ENCODE results near the gene NPLOC4. TPM values are rescaled to one million over a fixed set of nuclear protein-coding genes. Genes with fewer than 3 reads are reported as not detected.
A peak's percentile ranks its signal among the peaks of the same experiment; 100 is the strongest.

Gene NPLOC4
- total and polyA plus RNA-seq, 4 donors = 26.7 to 94.3 (median 70.6) TPM

DNA sequence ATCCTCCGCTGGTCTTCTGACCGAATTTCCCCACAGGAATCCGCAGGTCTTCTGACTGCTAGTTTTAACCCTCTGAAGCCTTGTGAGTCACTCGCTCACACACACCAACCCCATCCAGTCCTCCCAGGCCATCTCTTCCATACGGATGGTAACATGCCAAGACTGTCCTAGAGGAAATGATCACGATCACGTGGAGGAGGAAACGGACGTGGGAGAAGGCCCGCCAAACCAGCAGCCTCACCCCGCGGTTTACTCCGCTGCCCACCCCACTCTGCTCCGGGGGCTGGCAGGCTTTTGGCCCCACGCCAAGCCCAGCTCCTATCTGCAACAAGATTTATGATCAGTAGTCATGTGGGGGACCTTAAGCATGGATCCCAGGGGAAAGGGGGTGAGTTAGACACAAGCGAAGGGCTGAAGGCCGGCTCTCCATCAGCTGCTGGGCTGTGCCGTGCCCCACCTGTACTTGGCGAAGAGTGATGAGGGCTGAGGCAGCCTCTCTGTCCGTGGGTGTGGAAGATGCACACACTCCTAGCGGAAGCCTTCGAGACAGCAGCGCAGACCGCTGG lies 83.2 kb downstream of the NPLOC4 start:
- 19 to 21% methylated on average over 24 of the region's 24 CpGs for WGBS, 2 donors

DNA sequence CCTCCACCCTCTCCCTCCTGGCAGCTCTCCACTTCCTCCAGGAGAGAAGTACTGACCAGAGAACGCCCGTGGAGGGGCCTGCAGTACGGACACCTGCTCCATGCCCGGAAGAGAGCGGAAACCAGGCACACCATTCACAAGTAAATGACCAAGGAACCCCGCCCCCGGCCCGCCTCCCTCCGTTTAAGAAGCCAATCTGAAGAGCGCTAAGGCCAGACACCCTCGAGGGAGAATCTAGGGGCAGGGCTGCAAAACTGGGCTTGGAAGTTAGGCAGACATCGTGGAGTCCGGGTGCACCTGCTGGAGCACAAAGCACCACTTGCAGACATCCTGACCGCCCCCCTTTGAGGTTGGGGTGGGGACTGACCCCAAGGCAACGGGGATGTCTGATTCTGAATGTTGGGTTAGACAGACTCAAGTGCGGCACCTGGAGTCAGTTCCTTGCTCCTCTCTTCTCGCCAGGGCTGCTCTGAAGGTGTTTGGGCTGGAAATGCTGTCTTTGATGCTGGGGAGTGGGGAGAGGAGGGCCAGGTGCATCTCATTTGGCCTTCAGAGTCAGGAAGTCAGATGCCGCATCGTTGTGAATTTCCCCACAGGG lies 83.8 kb downstream of the NPLOC4 start:
- Histone ChIP-seq H3K36me3 (ENCODE audit: control insufficient read depth in 1 of 2, insufficient read depth in 2 of 2, low read length in 1 of 2) (no peaks in the 10 kb centered on the region), H3K27ac (ENCODE audit: low read depth in 1 of 2, low read length in 2 of 2) (peak overlapping the region in 1 of 2 donors; percentile 79), H3K27me3 (ENCODE audit: control insufficient read depth in 1 of 2, insufficient read depth in 2 of 2, low read length in 1 of 2) (no peaks in the 10 kb centered on the region), H3K9me3 (ENCODE audit: control insufficient read depth, low read length) (no peaks in the 10 kb centered on the region), H3K4me1 (ENCODE audit: control insufficient read depth in 1 of 2, insufficient read depth in 2 of 2, low read length in 2 of 2) (no peaks in the 10 kb centered on the region), H3K4me3 (ENCODE audit: low read length in 2 of 2) (peak overlapping the region; percentile 39 to 66)
- intact Hi-C loops (cut with DNase I) = loop anchor here (2.0 to 5.0 kb wide), 4 partner anchors 14 to 261 kb away; no protein-coding TSS in a partner anchor
- ATAC-seq (ENCODE audit: low FRiP score) = peak; percentile 77
- peak; percentile 77 to 90 for DNase-seq
- 1 to 2% methylated on average over 18 to 19 of the region's 19 CpGs for WGBS, 2 donors

More for the DNA sequence above, 83.2 kb downstream of the NPLOC4 start:
- H3K27ac ChIP-seq (ENCODE audit: low read depth in 1 of 2, low read length in 2 of 2) = peak overlapping the region in 1 of 2 donors; percentile 69
- H3K9me3 ChIP-seq (ENCODE audit: control insufficient read depth, low read length) = no peaks in the 10 kb centered on the region
- H3K4me3 ChIP-seq (ENCODE audit: low read length in 2 of 2) = peak overlapping the region in 1 of 2 donors; percentile 66
- intact Hi-C loops (cut with DNase I) = loop anchor here (2.0 to 5.0 kb wide), 4 partner anchors 13 to 261 kb away; no protein-coding TSS in a partner anchor
- ATAC-seq (ENCODE audit: low FRiP score) (peak; percentile 3), DNase-seq (no peak)
- H3K4me1 ChIP-seq (ENCODE audit: control insufficient read depth in 1 of 2, insufficient read depth in 2 of 2, low read length in 2 of 2) = no peaks in the 10 kb centered on the region
- H3K27me3 ChIP-seq (ENCODE audit: control insufficient read depth in 1 of 2, insufficient read depth in 2 of 2, low read length in 1 of 2) = no peaks in the 10 kb centered on the region
- H3K36me3 ChIP-seq (ENCODE audit: control insufficient read depth in 1 of 2, insufficient read depth in 2 of 2, low read length in 1 of 2) = no peaks in the 10 kb centered on the region

DNA sequence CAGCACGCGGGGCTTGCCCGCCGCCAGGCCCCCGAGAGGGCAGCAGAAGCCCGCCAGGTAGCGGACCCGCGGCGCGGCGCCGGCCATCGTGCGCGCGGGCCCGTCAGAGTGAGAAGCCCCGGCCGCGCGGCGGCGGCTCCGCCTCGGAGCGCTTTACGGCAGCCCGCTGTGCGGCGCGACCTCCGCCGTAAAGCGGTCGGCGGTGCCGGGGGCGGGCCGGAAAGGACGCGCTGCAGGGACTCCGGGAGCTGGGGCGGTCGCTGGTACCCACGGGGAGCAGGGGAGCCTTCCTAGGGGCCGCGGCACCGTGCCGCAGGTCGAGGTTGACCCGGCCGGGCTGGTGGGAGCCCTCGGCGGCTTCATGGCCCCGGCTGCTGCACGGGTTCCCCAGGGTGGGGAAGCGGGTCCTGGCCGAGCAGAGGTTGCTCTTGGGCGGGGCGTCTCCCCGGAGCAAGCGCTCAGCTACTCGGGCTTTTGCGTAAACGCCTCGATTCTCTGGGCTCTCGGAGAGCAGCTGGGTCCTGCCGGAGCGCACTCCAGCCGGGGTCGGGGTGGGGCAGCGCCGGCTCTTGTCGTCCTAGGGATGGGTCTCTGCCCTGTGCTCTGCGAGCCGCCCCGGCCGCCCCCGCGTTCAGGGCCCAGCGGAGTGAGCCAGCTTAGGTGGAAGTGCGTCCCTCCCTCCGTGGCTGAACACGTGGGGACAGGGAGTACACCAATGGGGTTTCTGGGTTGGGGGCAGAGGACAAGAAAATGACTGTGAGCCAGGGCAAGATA lies 84.5 kb downstream of the NPLOC4 start, which contains the start of gene FAAP100:
TSS of gene FAAP100 (minus strand) at position 110 of the 774 bp plus-strand sequence. CDS start at position 87, 23 bp downstream.
- peak within 1 kb of the TSS in 1 of 2 donors; percentile 79 for H3K27ac ChIP-seq (ENCODE audit: low read depth in 1 of 2, low read length in 2 of 2)
- peak; percentile 86 to 93 for DNase-seq
- H3K4me3 ChIP-seq (ENCODE audit: low read length in 2 of 2) = peak within 1 kb of the TSS; percentile 39 to 66
- intact Hi-C loops (cut with DNase I) = loop anchor here (2.0 to 5.0 kb wide), 4 partner anchors 14 to 260 kb away; no protein-coding TSS in a partner anchor
- ATAC-seq (ENCODE audit: low FRiP score) = peak; percentile 90
- no peaks in the 10 kb centered on the region for H3K36me3 ChIP-seq (ENCODE audit: control insufficient read depth in 1 of 2, insufficient read depth in 2 of 2, low read length in 1 of 2)
- H3K9me3 ChIP-seq (ENCODE audit: control insufficient read depth, low read length) = no peaks in the 10 kb centered on the region
- 0% methylated on average over 76 to 85 of the region's 85 CpGs for WGBS, 2 donors
- no peaks in the 10 kb centered on the region for H3K4me1 ChIP-seq (ENCODE audit: control insufficient read depth in 1 of 2, insufficient read depth in 2 of 2, low read length in 2 of 2)
- H3K27me3 ChIP-seq (ENCODE audit: control insufficient read depth in 1 of 2, insufficient read depth in 2 of 2, low read length in 1 of 2) = no peaks in the 10 kb centered on the region

DNA sequence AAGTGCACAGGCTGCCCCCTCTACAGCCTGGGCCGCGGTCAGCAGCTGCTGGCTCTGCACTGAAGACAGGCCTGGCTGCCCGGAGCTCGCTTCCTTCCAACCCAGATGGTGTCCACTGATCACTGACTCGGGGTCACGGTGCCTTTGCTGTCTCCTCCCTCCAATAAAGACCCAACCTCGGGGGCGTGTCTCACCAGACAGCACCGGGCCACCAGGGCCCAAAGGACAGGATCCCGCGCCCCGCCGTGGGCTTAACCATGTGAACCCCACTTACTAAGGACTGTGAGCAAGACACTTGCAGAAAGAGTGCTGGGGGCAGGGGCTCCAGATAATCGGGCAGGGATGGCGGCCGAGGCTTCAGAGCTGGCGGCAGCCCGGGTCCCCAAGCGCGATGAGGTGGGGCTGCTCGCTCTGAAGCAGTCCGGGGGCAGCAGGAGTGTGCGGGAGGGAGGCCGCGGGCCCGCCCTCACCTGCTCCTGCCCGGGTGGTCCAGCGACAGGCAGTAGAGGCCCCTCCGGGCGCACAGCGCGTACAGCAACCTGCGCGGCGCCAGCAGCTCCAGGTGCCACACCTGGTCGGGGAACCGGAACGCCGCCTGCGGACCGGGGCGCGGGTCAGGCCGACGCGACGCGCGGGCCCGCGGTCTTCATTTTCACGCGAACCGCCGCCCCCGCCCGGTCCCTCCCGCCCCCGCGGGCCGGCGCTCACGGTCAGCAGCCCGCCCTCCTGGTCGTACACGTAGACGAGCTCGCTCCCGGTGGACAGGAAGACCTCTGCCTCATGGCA lies 85.3 kb downstream of the NPLOC4 start:
- Histone ChIP-seq H3K4me3 (ENCODE audit: low read length in 2 of 2) (peak overlapping the region; percentile 39 to 66), H3K27me3 (ENCODE audit: control insufficient read depth in 1 of 2, insufficient read depth in 2 of 2, low read length in 1 of 2) (no peaks in the 10 kb centered on the region), H3K27ac (ENCODE audit: low read depth in 1 of 2, low read length in 2 of 2) (no peak overlapping the region), H3K9me3 (ENCODE audit: control insufficient read depth, low read length) (no peaks in the 10 kb centered on the region), H3K4me1 (ENCODE audit: control insufficient read depth in 1 of 2, insufficient read depth in 2 of 2, low read length in 2 of 2) (no peaks in the 10 kb centered on the region), H3K36me3 (ENCODE audit: control insufficient read depth in 1 of 2, insufficient read depth in 2 of 2, low read length in 1 of 2) (no peaks in the 10 kb centered on the region)
- intact Hi-C loops (cut with DNase I) = loop anchor here (2.0 to 5.0 kb wide), 4 partner anchors 15 to 259 kb away; no protein-coding TSS in a partner anchor
- DNase-seq (no peak), ATAC-seq (ENCODE audit: low FRiP score) (no peak)
- WGBS, 2 donors = 0% methylated on average over 31 to 69 of the region's 69 CpGs

GRCh38 chr17:81550830-81551457 lies 86.0 kb downstream of the NPLOC4 start:
- WGBS, 2 donors = 75 to 79% methylated on average over 27 of the region's 27 CpGs
- Histone ChIP-seq H3K4me3 (ENCODE audit: low read length in 2 of 2) (peak overlapping the region in 1 of 2 donors; percentile 66), H3K36me3 (ENCODE audit: control insufficient read depth in 1 of 2, insufficient read depth in 2 of 2, low read length in 1 of 2) (no peaks in the 10 kb centered on the region), H3K27ac (ENCODE audit: low read depth in 1 of 2, low read length in 2 of 2) (no peak overlapping the region), H3K9me3 (ENCODE audit: control insufficient read depth, low read length) (no peaks in the 10 kb centered on the region), H3K4me1 (ENCODE audit: control insufficient read depth in 1 of 2, insufficient read depth in 2 of 2, low read length in 2 of 2) (no peaks in the 10 kb centered on the region), H3K27me3 (ENCODE audit: control insufficient read depth in 1 of 2, insufficient read depth in 2 of 2, low read length in 1 of 2) (no peaks in the 10 kb centered on the region)
- DNase-seq (no peak), ATAC-seq (ENCODE audit: low FRiP score) (no peak)
- intact Hi-C loops (cut with DNase I) = loop anchor here in 1 of 2 donors (5.0 kb wide), 1 partner anchor 259 kb away; no protein-coding TSS in a partner anchor

- intact Hi-C loops (cut with DNase I) = loop anchor here in 1 of 2 donors (5.0 kb wide), 1 partner anchor 258 kb away; no protein-coding TSS in a partner anchor
- no peak overlapping the region for H3K27ac ChIP-seq (ENCODE audit: low read depth in 1 of 2, low read length in 2 of 2)
- 91% methylated on average over 15 of the region's 15 CpGs for WGBS, 2 donors
- no peak for DNase-seq
- H3K4me1 ChIP-seq (ENCODE audit: control insufficient read depth in 1 of 2, insufficient read depth in 2 of 2, low read length in 2 of 2) = no peaks in the 10 kb centered on the region
- no peaks in the 10 kb centered on the region for H3K9me3 ChIP-seq (ENCODE audit: control insufficient read depth, low read length)
- no peaks in the 10 kb centered on the region for H3K36me3 ChIP-seq (ENCODE audit: control insufficient read depth in 1 of 2, insufficient read depth in 2 of 2, low read length in 1 of 2)
- no peak for ATAC-seq (ENCODE audit: low FRiP score)
- no peaks in the 10 kb centered on the region for H3K27me3 ChIP-seq (ENCODE audit: control insufficient read depth in 1 of 2, insufficient read depth in 2 of 2, low read length in 1 of 2)
- no peak overlapping the region for H3K4me3 ChIP-seq (ENCODE audit: low read length in 2 of 2)
These were observed 86.6 kb downstream of the NPLOC4 start for GRCh38 chr17:81550285-81550684.

GRCh38 chr17:81549826-81550225 lies 87.1 kb downstream of the NPLOC4 start:
- Histone ChIP-seq H3K4me3 (ENCODE audit: low read length in 2 of 2) (no peak overlapping the region), H3K36me3 (ENCODE audit: control insufficient read depth in 1 of 2, insufficient read depth in 2 of 2, low read length in 1 of 2) (no peaks in the 10 kb centered on the region), H3K27ac (ENCODE audit: low read depth in 1 of 2, low read length in 2 of 2) (no peak overlapping the region), H3K4me1 (ENCODE audit: control insufficient read depth in 1 of 2, insufficient read depth in 2 of 2, low read length in 2 of 2) (no peaks in the 10 kb centered on the region), H3K9me3 (ENCODE audit: control insufficient read depth, low read length) (no peaks in the 10 kb centered on the region), H3K27me3 (ENCODE audit: control insufficient read depth in 1 of 2, insufficient read depth in 2 of 2, low read length in 1 of 2) (no peaks in the 10 kb centered on the region)
- WGBS, 2 donors = 88 to 90% methylated on average over 8 of the region's 8 CpGs
- intact Hi-C loops (cut with DNase I) = loop anchor here in 1 of 2 donors (5.0 kb wide), 1 partner anchor 258 kb away; no protein-coding TSS in a partner anchor
- no peak for DNase-seq
- ATAC-seq (ENCODE audit: low FRiP score) = no peak

Measured in aorta (tissue), 5 donors.